Activated B cell treated with CpG ODN at 0.5 μM for 24 hours (primary cell): ENCODE data around the gene CPNE4. TPM values are rescaled to one million over a fixed set of nuclear protein-coding genes. Genes with fewer than 3 reads are reported as not detected.

Experiments used
- ATAC-seq: fragments of 200-7000 bp; cut with Tn5 transposase; one replicate; pipeline ENCODE4 v1.10.0; 2021; ENCODE audit warnings: low read depth, mild to moderate bottlenecking, moderate library complexity
- CTCF ChIA-PET: fragments of 350-600 bp; sonication (Branson Sonifier 250); formaldehyde crosslinking; loops from one replicate; lab custom pipeline; 2021; ENCODE audit warnings: antibody characterized with exemption; lab: Charles Lee
- POLR2A ChIA-PET: fragments of 350-600 bp; sonication (Branson Sonifier 250); formaldehyde crosslinking; loops from one replicate; lab custom pipeline; 2021; ENCODE audit warnings: antibody characterized with exemption; lab: Charles Lee
- DNase-seq: peaks from one replicate; pipeline ENCODE4 v3.0.0; 2022
- H3K27ac Mint-ChIP-seq: one replicate; pipeline ENCODE4 v1.8.0; 2020; ENCODE audit warnings: mixed read lengths
- H3K27me3 Mint-ChIP-seq: one replicate; pipeline ENCODE4 v1.8.0; 2021; ENCODE audit warnings: mixed read lengths
- H3K36me3 Mint-ChIP-seq: one replicate; pipeline ENCODE4 v1.8.0; 2021; ENCODE audit warnings: low read depth, mixed read lengths
- H3K4me1 Mint-ChIP-seq: one replicate; pipeline ENCODE4 v1.8.0; 2021; ENCODE audit warnings: mixed read lengths
- H3K4me3 Mint-ChIP-seq: one replicate; pipeline ENCODE4 v1.8.0; 2020; ENCODE audit warnings: mild to moderate bottlenecking, mixed read lengths
- H3K9me3 Mint-ChIP-seq: one replicate; pipeline ENCODE4 v1.8.0; 2020; ENCODE audit warnings: mixed read lengths
- intact Hi-C: fragments of 100-400 bp; cut with micrococcal nuclease; formaldehyde crosslinking; loops from one replicate; pipeline ENCODE4 v1.15.1; 2024
- total RNA-seq: library from RNA; stranded (reverse); gene quantifications from 2 replicates; pipeline ENCODE4 v1.2.3, GENCODE V29; 2022
- TF ChIP-seq, protein P1 (sequence below): fragments of 200-600 bp; IDR thresholded peaks from one replicate; pipeline ENCODE4 v1.8.0; 2022; ENCODE audit warnings: antibody characterized with exemption, mild to moderate bottlenecking

Gene CPNE4
- total RNA-seq, 1 donor from 2014 or later = not detected

- intact Hi-C loops = no loop called here
- Mint-ChIP-seq H3K4me1 (no peaks in the 10 kb centered on the region), H3K27me3 (peaks cover 3% of the 10 kb centered on the region), H3K9me3 (no peaks in the 10 kb centered on the region), H3K36me3 (no peaks in the 10 kb centered on the region), H3K27ac (no peak overlapping the region), H3K4me3 (no peak overlapping the region)
- ChIA-PET POLR2A (no interaction called here), CTCF (no interaction called here)
- TF ChIP-seq, protein P1, sequence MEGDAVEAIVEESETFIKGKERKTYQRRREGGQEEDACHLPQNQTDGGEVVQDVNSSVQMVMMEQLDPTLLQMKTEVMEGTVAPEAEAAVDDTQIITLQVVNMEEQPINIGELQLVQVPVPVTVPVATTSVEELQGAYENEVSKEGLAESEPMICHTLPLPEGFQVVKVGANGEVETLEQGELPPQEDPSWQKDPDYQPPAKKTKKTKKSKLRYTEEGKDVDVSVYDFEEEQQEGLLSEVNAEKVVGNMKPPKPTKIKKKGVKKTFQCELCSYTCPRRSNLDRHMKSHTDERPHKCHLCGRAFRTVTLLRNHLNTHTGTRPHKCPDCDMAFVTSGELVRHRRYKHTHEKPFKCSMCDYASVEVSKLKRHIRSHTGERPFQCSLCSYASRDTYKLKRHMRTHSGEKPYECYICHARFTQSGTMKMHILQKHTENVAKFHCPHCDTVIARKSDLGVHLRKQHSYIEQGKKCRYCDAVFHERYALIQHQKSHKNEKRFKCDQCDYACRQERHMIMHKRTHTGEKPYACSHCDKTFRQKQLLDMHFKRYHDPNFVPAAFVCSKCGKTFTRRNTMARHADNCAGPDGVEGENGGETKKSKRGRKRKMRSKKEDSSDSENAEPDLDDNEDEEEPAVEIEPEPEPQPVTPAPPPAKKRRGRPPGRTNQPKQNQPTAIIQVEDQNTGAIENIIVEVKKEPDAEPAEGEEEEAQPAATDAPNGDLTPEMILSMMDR = no peak
- DNase-seq (no peak), ATAC-seq (no peak)
Measured at GRCh38 chr3:131518680-131519079, 516.1 kb downstream of the CPNE4 start.

- ATAC-seq (no peak), DNase-seq (no peak)
- Mint-ChIP-seq H3K4me1 (peaks cover 37% of the 10 kb centered on the region), H3K4me3 (no peak overlapping the region), H3K9me3 (no peaks in the 10 kb centered on the region), H3K36me3 (peaks cover 16% of the 10 kb centered on the region), H3K27me3 (peaks cover 7% of the 10 kb centered on the region), H3K27ac (no peak overlapping the region)
- intact Hi-C loops = no loop called here
- CTCF ChIA-PET = no interaction called here
- POLR2A ChIA-PET = no interaction called here
- TF ChIP-seq, protein P1 = no peak
Measured at GRCh38 chr3:131505421-131505820, 529.4 kb downstream of the CPNE4 start.

- H3K4me1 Mint-ChIP-seq = peaks cover 38% of the 10 kb centered on the region
- H3K4me3 Mint-ChIP-seq = peak overlapping the region; percentile 98
- H3K9me3 Mint-ChIP-seq = no peaks in the 10 kb centered on the region
- intact Hi-C loops = loop anchor here (2.0 kb wide), 3 partner anchors 476 to 756 kb away; partner anchors contain the start of genes ASTE1, NEK11 and PIK3R4
- H3K27me3 Mint-ChIP-seq = peaks cover 6% of the 10 kb centered on the region
- H3K36me3 Mint-ChIP-seq = peaks cover 33% of the 10 kb centered on the region
- TF ChIP-seq, protein P1 = no peak
- ChIA-PET POLR2A (interaction anchor here (0.5 to 1.0 kb wide), 3 partner anchors 45 to 610 kb away, joined by 4 to 10 read pairs (median 5); partner anchors contain the start of genes ATP2C1 and NUDT16), CTCF (no interaction called here)
- ATAC-seq = no peak
- no peak for DNase-seq
- H3K27ac Mint-ChIP-seq = peak overlapping the region; percentile 93
Measured at GRCh38 chr3:131503320-131503635, 531.5 kb downstream of the CPNE4 start.

- Mint-ChIP-seq H3K4me3 (peak within 1 kb of the TSS; percentile 98), H3K27me3 (peaks cover 3% of the 10 kb centered on the region), H3K36me3 (peaks cover 38% of the 10 kb centered on the region), H3K9me3 (no peaks in the 10 kb centered on the region), H3K27ac (peak within 1 kb of the TSS; percentile 93), H3K4me1 (peaks cover 38% of the 10 kb centered on the region)
- peak; percentile 73 for DNase-seq
- POLR2A ChIA-PET = interaction anchor here (1.0 kb wide), 1 partner anchor 121 kb away, joined by 4 read pairs; the partner anchor contains the start of gene NUDT16
- CTCF ChIA-PET = no interaction called here
- TF ChIP-seq, protein P1 = no peak
- ATAC-seq = peak; percentile 92
- intact Hi-C loops = loop anchor here (1.0 to 2.0 kb wide), 6 partner anchors 9 to 915 kb away; partner anchors contain the start of genes ASTE1, DNAJC13, NEK11 and NUDT16
Measured at GRCh38 chr3:131502530-131503319, 532.1 kb downstream of the CPNE4 start, which contains the start of gene MRPL3. Gene MRPL3 (minus strand): TSS chr3:131502971. CDS start chr3:131502821, 150 bp downstream.

GRCh38 chr3:131501949-131502348, 532.9 kb downstream of the CPNE4 start:
- H3K27me3 Mint-ChIP-seq = peaks cover 2% of the 10 kb centered on the region
- H3K27ac Mint-ChIP-seq = peak overlapping the region; percentile 93
- intact Hi-C loops = loop anchor here (1.0 to 2.0 kb wide), 6 partner anchors 9 to 915 kb away; partner anchors contain the start of genes ASTE1, DNAJC13, NEK11 and NUDT16
- peak overlapping the region; percentile 98 for H3K4me3 Mint-ChIP-seq
- peaks cover 44% of the 10 kb centered on the region for H3K36me3 Mint-ChIP-seq
- no peak for ATAC-seq
- peaks cover 38% of the 10 kb centered on the region for H3K4me1 Mint-ChIP-seq
- CTCF ChIA-PET = no interaction called here
- POLR2A ChIA-PET = no interaction called here
- TF ChIP-seq, protein P1 = no peak
- no peak for DNase-seq
- no peaks in the 10 kb centered on the region for H3K9me3 Mint-ChIP-seq
